Heart left ventricle (tissue), 16 donors: ENCODE measurements around the gene CHRM1. TPM values are rescaled to one million over a fixed set of nuclear protein-coding genes. Genes with fewer than 3 reads are reported as not detected.

Experiments
- ATAC-seq, 4 donors: fragments of 200-7000 bp; cut with Tn5 transposase; one replicate each; pipeline ENCODE4 v1.9.1; 2020 to 2022; ENCODE audit warnings: moderate library complexity in 4 of 4, mild to moderate bottlenecking in 3 of 4, moderate number of reproducible peaks in 1 of 4
- DNase-seq, 5 donors: peaks; one replicate each; pipeline ENCODE4 v3.0.0-alpha.2; 2020
- H3K27ac ChIP-seq, 12 donors: fragments of 200-600 bp; sonication (generic) in 4 of 12; one replicate each; pipeline versions ENCODE4 v1.5.0 to v1.8.0; 2016 to 2022; ENCODE audit warnings: mild to moderate bottlenecking in 2 of 12
- H3K27me3 ChIP-seq, 9 donors: fragments of 200-600 bp; sonication (generic) in 2 of 9; one replicate each; pipeline versions ENCODE4 v1.5.1 to v1.8.0; 2016 to 2022; ENCODE audit warnings: mild to moderate bottlenecking in 3 of 9
- H3K36me3 ChIP-seq, 9 donors: fragments of 200-600 bp; sonication (generic) in 2 of 9; one replicate each; pipeline versions ENCODE4 v1.5.0 to v1.8.0; 2018 to 2022; ENCODE audit warnings: mild to moderate bottlenecking in 2 of 9
- H3K4me1 ChIP-seq, 12 donors: fragments of 200-600 bp; sonication (generic) in 4 of 12; one replicate each; pipeline versions ENCODE4 v1.5.0 to v1.8.0; 2016 to 2022; ENCODE audit warnings: mild to moderate bottlenecking in 3 of 12
- H3K4me3 ChIP-seq, 12 donors: fragments of 200-600 bp; sonication (generic) in 4 of 12; one replicate each; pipeline versions ENCODE4 v1.5.0 to v1.8.0; 2017 to 2022; ENCODE audit warnings: mild to moderate bottlenecking in 9 of 12, moderate library complexity in 4 of 12
- H3K9me3 ChIP-seq, 12 donors: fragments of 200-600 bp; sonication (generic) in 4 of 12; one replicate each; pipeline versions ENCODE4 v1.5.0 to v1.8.0; 2016 to 2022; ENCODE audit warnings: mild to moderate bottlenecking in 1 of 12
- CTCF ChIP-seq, 12 donors: fragments of 200-600 bp; sonication (generic) in 4 of 12; IDR thresholded peaks; one replicate each; pipeline versions ENCODE4 v1.5.0 to v1.8.0; 2018 to 2022; ENCODE audit warnings: antibody characterized with exemption in 12 of 12, mild to moderate bottlenecking in 5 of 12
- POLR2A ChIP-seq, 2 donors: fragments of 450-650 bp; IDR thresholded peaks; one replicate each; pipeline ENCODE4 v1.6.1; 2017; ENCODE audit warnings: antibody characterized with exemption in 2 of 2, mild to moderate bottlenecking in 2 of 2, moderate library complexity in 2 of 2
- WGBS, 4 donors: extraction: QIAGEN DNeasy Blood & Tissue Kit in 2 of 4; methylation state at CpG; one replicate each; pipeline versions ENCODE4 v1.1.5 to v1.1.7; 2013 to 2018; 5-methylcytosine and 5-hydroxymethylcytosine counted together
- intact Hi-C, 10 donors: fragments of 100-400 bp; cut with DNase I; formaldehyde crosslinking; loops; one replicate each; pipeline versions ENCODE4 v1.11.1 to v1.14.2; 2022
- polyA plus RNA-seq, 2 donors: library from polyadenylated mRNA; stranded (reverse); fragments of 200-250 nt; gene quantifications; one replicate each; pipeline ENCODE4 v1.2.3, GENCODE V29; 2013
- total RNA-seq, 9 donors: library from RNA; depleted of rRNA in 2 of 9; stranded (reverse); fragments of >200 nt in 2 of 9; fragmentation: NEBNext Ultra II Directional in 3 of 9; extraction: Animal tissue kit (Norgen Biotek cat#: 25700) in 3 of 9; gene quantifications; one replicate each; pipeline versions ENCODE4 v1.1.0 to v1.2.4, GENCODE V29; 2016 to 2023
- donor health status: ischemic (EF 13 %, LVEDD 7.1; RV severe dilation, severe dysfunction).
- donor health status: healthy with polysubstance abuse.
- donor health status: DM: no; HTN: yes; CAD: no.
- donor health status: DM: no; HTN: no; CAD: no.
- donor health status: ischemic (EF 25% LVEDD 6.9; RV normal size, moderate dysfunction).
- donor health status: ischemic (EF 25% LVEDD 5.7; RV mildly dilated, moderate dysfunction).
- donor health status: healthy.
- donor health status: DM: yes; HTN: yes; CAD: no.
- donor health status: ischemic (EF 35%, LVEDD 5.7; RV mildly dilated, moderate dysfunction).
- donor health status: nonischemic (EF 11% LVEDD 7.7; RV severe dilation, severe dysfunction).
- donor health status: DM: yes; HTN: yes; CAD: no.
- donor health status: PGD.
- donor health status: ischemic (EF 29% LVEDD 5.4; RV normal size, mild dysfunction).
- donor health status: nonischemic (EF 23%, LVEDD 6.1; RV moderate dilation, normal function).

The CHRM1 gene
- total and polyA plus RNA-seq, 11 donors: 0.08 to 0.31 TPM; not detected in 9

GRCh38 chr11:62889484-62890437 lies 31.4 kb downstream of the CHRM1 start:
- 62 to 71% (median 67%) methylated on average over 11 of the region's 11 CpGs for WGBS, 4 donors
- Histone ChIP-seq H3K36me3 (peaks cover 5 to 53% (median 49%) of the 10 kb centered on the region in 9 donors), H3K4me1 (peaks cover 0 to 32% (median 6%) of the 10 kb centered on the region in 12 donors)

GRCh38 chr11:62889126-62889483 lies 32.1 kb downstream of the CHRM1 start:
- Histone ChIP-seq H3K27ac (peak overlapping the region in 3 of 12 donors; percentile 27 to 55 (median 29)), H3K4me1 (peaks cover 0 to 36% (median 9%) of the 10 kb centered on the region in 12 donors), H3K36me3 (peaks cover 5 to 59% (median 56%) of the 10 kb centered on the region in 9 donors), H3K9me3 (no peaks in the 10 kb centered on the region), H3K27me3 (no peaks in the 10 kb centered on the region), H3K4me3 (no peak overlapping the region)
- intact Hi-C loops: no loop called here
- 62 to 72% (median 67%) methylated on average over 2 of the region's 2 CpGs for WGBS, 4 donors
- no peak for ATAC-seq
- DNase-seq: no peak
- TF ChIP-seq POLR2A (IDR thresholded peaks at IDR 0.05) (no peak), CTCF (IDR thresholded peaks at IDR 0.05) (no peak)

More at GRCh38 chr11:62889484-62890437, 31.4 kb downstream of the CHRM1 start:
- Histone ChIP-seq H3K4me3 (no peak overlapping the region), H3K9me3 (no peaks in the 10 kb centered on the region), H3K27ac (peak overlapping the region in 5 of 12 donors; percentile 4 to 76 (median 29)), H3K27me3 (no peaks in the 10 kb centered on the region)
- ATAC-seq (peak in 2 of 4 donors; percentile 8), DNase-seq (no peak)
- no peak for TF ChIP-seq CTCF (IDR thresholded peaks at IDR 0.05)
- TF ChIP-seq POLR2A (IDR thresholded peaks at IDR 0.05): no peak
- intact Hi-C loops: no loop called here

DNA sequence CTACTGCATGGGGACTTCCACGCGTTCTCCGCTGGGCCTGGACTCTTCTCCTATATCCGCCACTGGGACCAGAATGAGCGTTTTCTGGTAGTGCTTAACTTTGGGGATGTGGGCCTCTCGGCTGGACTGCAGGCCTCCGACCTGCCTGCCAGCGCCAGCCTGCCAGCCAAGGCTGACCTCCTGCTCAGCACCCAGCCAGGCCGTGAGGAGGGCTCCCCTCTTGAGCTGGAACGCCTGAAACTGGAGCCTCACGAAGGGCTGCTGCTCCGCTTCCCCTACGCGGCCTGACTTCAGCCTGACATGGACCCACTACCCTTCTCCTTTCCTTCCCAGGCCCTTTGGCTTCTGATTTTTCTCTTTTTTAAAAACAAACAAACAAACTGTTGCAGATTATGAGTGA lies 32.8 kb downstream of the CHRM1 start:
- no peak overlapping the region for H3K27ac ChIP-seq
- intact Hi-C loops: no loop called here
- no peaks in the 10 kb centered on the region for H3K9me3 ChIP-seq
- TF ChIP-seq POLR2A (IDR thresholded peaks at IDR 0.05) (no peak), CTCF (IDR thresholded peaks at IDR 0.05) (no peak)
- H3K27me3 ChIP-seq: no peaks in the 10 kb centered on the region
- 83 to 92% (median 90%) methylated on average over 14 of the region's 14 CpGs for WGBS, 4 donors
- ATAC-seq (no peak), DNase-seq (no peak)
- H3K4me3 ChIP-seq: no peak overlapping the region
- H3K36me3 ChIP-seq: peaks cover 5 to 66% (median 62%) of the 10 kb centered on the region in 9 donors
- H3K4me1 ChIP-seq: peaks cover 0 to 43% (median 14%) of the 10 kb centered on the region in 12 donors

- DNase-seq: no peak
- H3K4me1 ChIP-seq: peaks cover 7 to 55% (median 29%) of the 10 kb centered on the region in 12 donors
- TF ChIP-seq POLR2A (IDR thresholded peaks at IDR 0.05) (no peak), CTCF (IDR thresholded peaks at IDR 0.05) (no peak)
- no peaks in the 10 kb centered on the region for H3K9me3 ChIP-seq
- no peak overlapping the region for H3K4me3 ChIP-seq
- H3K27ac ChIP-seq: no peak overlapping the region
- peaks cover 5 to 79% (median 72%) of the 10 kb centered on the region in 9 donors for H3K36me3 ChIP-seq
- intact Hi-C loops: no loop called here
- H3K27me3 ChIP-seq: no peaks in the 10 kb centered on the region
- ATAC-seq: no peak
- WGBS, 4 donors: 89 to 93% (median 92%) methylated on average over 11 of the region's 11 CpGs
These were observed 35.9 kb downstream of the CHRM1 start for GRCh38 chr11:62885137-62885750.
